Stimulated activated CD8-positive, alpha-beta memory T cell treated with anti-CD3 and anti-CD28 coated beads, Interleukin-7, amount 100 ng/mL, for 1 hour (primary cell): Measurements from ENCODE around the gene ERMN.

Source experiments
- DNase-seq, 2 donors: peaks; one replicate each; pipeline ENCODE4 v3.0.0-alpha.2; 2020; ENCODE audit warnings: low read depth in 2 of 2

Gene ERMN

GRCh38 chr2:157329524-157329923 lies 3.9 kb upstream of the ERMN start:
- DNase-seq: no peak

DNA sequence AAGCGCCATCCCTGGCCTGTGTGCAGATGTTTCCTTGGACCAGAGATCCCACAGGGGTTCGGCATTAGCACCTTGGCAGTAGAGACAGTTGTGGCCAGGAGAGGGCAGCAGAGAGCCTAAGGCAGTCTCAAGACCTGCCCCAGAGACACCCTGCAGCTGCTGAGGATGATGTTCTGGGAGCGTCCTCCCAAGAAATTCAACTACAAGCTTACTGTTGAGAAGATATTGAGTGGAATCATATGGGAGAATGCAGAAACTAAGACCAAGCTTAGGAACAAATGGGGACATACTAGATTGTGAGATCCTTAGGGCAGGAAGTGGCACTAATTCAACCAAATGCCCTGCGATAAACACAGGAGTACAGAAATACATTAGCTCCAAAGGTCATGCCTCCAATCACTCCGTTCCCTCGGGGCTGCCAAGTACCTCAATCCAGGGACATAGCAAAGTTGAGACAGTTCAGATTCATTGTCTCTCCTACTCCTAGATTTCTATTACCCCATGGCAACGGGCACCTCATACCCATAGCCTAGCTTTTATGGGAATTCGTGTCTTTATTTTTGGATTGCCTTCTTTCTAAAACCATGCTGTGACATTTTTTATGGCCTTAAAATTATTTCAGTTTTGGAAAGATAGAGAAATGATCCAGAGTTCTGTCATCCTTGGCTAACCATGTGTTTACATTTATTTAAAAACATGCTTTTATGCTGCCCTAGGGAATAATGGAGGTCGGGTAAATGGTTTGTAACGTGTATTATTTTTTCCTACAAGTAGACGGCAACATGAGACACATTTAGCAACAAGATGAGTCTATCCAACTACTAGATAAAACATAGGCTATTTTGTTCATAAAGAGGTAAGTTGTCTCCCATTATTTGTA lies 2.2 kb upstream of the ERMN start:
- DNase-seq: peak; percentile 71 to 89

GRCh38 chr2:157327200-157327599 lies 1.6 kb upstream of the ERMN start:
- DNase-seq: no peak

GRCh38 chr2:157326698-157327097 lies 1.1 kb upstream of the ERMN start:
- no peak for DNase-seq

DNA sequence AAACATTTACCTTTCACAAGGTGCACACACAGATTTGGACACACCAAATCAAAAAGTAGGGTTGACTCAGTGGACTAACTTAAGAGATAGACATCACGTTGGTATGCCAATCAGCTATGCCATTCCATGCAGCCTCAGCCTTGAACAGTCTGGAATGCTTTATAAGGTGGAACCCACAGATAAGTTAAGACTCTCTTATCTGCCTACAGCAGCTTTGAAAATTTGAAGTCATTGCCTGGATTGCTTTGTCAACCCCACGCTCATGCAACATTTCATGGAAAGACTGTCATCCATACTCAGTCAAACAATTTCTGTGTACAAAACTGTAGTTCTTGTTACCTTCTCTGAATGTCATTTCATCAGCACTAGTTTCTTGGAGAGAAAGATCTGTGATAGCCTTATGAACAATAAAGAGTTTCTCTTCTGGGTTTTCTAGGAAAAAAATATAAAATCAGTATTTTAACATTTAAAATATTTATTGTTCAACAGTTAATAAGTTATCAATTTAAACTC lies 1.2 kb downstream of the ERMN start:
- no peak for DNase-seq

DNA sequence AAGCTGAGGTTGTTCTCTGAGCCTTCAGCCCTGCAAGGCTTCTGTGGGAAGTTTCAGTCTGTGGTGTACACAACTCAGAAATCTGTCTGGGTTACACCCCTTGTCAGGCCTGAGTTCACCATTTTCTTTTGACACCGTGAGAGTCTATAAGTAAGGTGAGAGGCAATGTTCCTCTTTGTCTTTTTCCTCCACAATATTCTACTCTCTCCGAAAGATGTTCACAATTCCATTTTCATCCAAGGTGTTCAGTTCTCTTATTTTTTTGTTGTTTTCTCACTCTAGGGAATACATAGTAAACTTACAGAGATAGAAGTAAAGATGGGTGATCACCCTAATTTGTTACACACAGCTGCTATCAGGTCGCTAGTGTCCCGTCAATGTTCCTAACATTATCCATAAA lies 3.2 kb downstream of the ERMN start:
- no peak for DNase-seq

GRCh38 chr2:157321466-157321865 lies 4.2 kb downstream of the ERMN start:
- DNase-seq: no peak

DNA sequence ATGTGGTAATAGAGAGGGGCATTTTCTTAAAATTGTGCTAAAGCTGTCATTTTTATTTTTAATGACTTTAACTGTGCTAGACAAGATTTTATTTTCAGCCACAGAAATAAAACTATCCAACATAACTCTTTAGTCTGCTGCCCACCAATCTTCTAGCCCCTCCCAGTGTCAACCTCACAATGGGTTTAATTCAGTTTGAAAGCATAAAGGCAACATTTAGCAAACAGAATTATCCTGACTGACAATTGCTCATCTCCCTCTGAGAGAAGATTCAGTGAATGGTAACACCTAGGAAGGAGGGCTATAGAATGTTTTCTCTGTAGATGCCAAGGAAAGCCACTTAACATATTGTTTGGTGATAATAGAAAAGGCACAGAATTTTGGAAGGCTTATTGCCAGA lies 5.2 kb downstream of the ERMN start:
- DNase-seq: no peak

GRCh38 chr2:157319795-157320194 lies 5.8 kb downstream of the ERMN start:
- no peak for DNase-seq

DNA sequence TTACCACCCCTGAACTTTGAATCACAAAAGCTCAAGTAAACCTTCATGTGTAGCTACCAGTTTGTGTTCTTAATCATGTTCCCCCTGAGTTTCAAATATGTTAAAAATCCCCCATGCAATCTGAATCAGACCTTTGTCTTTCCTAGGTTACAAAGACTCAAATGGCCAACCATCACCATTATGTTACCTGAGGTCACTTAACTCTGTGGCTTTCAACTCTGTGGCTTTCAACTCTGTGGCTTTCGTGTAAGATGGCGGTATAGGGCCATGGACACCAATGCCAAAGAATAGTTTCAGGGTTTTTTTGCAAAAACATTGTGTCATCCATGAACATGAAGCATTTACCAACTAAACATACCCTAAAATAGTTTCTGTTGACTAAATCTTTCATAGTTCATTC lies 6.7 kb downstream of the ERMN start:
- no peak for DNase-seq

- no peak for DNase-seq
These were observed 9.7 kb downstream of the ERMN start for GRCh38 chr2:157315901-157316300.

DNA sequence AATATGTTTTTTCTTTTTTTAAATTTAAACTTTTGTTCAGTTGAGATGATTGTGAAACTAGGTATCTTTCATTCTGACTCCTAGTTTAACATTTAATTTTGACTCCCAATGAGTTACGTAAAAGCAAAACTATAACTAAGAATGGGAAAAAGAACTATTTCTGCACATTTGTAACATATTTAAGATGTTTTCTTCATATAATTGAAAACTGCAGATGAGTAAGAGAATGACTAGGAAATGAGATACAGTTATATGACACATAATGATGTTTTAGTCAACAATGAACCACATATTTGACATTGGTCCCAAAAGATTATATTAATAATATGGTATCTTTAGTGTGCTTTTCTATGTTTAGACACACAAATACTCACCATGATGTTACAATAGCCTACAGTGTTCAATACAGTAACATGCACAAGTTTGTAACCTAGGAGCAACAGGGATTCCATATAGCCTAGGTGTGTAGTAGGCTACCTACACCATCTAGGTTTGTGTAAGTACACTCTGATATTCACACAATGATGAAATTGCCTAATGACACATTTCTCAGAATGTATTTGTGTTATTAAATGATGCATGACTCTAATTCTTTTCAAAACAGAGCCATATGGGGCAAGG lies 12.6 kb downstream of the ERMN start:
- no peak for DNase-seq

DNA sequence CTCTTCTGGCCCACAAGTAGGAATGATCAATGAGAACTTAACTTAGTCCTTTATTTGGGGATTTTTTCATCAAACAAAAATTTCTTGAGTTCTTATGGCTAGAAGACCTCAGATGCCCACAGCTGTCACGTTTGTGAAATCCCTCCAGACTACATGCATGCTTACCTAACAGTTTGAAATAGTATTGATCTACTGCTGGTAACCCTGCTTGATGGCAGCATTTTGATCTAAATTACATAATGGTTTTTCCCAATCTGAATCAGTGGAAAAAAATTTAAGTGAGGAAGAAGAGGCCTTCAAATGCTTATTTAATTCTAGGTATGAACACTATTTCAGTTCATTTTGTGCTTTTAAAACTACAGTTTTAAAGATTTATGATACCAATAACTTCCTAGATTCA lies 13.9 kb downstream of the ERMN start:
- no peak for DNase-seq

GRCh38 chr2:157309878-157310277 lies 15.7 kb downstream of the ERMN start:
- DNase-seq: no peak

- no peak for DNase-seq
These were observed 18.6 kb downstream of the ERMN start for GRCh38 chr2:157307021-157307420.

DNA sequence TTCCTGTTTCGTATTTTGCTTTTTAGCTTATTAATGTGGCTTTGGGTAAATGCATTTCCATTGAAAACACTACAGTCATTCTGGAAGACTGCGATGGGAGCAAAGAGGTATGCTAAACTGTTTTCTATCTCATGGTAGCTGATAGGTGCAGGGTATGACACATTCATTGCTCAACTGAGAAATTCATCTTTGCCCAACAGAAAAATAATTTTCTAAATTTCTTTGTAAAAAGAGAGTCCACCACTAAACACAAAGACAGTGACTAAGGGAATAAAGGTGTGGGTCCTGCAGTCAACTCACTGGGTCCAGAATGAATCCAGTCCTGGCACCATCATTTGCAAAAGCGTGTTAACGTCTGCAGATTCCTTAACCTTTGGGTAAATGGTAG lies 19.9 kb downstream of the ERMN start:
- DNase-seq: no peak

DNA sequence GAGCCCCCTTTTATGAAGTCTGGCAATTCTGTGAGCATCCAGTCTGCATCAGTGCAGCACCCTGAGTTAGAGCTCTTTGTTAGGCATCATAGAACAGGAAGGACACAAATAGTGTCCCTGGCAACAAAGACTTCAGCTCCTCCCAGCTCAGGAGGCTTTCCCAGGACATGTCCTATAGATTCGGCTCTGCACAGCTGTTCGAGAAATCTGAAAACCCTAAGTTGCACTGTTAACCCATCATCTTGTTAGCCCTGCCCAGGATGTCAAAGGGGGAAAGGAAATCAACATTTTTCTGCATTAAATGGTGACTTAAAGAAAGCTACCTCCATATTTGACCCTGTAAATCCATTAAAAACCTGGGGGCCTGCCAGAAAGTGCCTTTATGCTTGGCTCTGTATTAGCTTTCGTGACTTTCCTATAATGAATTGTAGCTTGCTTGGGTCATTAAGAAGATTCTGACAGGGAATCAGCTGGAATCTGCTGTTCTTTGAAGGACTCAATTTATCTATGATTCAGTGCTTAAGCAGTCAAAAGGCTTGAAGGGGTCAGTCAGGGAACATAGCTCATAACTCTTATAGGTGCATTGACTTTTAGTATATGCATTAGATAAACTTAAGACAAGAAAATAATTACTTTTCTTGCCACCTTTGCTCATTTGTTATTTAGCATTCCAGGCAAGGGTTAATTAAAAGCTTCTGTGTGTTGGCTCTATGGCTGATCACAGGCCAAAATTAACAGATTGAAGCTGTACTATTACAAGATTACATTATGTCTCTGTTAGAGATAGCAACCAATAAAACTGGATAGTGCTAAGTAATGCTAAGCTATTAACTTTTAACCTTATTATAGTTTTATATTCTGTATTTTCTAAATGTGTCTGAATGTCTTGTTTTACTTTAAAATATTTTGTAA lies 20.6 kb downstream of the ERMN start:
- no peak for DNase-seq

DNA sequence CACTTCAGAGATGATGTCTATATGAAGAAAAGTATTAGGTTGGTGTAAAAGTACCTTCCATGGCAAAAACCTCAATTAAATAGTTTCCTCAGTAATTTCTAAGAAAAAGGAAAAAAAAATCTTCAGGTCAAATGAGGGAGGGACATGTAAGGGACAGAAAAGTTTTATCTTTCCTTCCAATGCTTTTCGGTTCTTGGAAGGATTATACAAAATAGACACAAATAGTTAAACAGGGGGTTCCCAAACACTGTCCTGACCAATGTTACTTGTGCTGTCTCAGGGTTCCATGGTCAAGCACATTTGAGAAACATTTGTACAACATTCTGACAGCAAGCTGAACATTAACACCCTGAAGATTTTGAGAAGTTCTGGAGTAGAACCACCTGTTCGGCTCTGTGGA lies 22.0 kb downstream of the ERMN start:
- no peak for DNase-seq

GRCh38 chr2:157302492-157303099 lies 23.0 kb downstream of the ERMN start:
- DNase-seq: no peak

GRCh38 chr2:157301307-157301706 lies 24.3 kb downstream of the ERMN start:
- no peak for DNase-seq

DNA sequence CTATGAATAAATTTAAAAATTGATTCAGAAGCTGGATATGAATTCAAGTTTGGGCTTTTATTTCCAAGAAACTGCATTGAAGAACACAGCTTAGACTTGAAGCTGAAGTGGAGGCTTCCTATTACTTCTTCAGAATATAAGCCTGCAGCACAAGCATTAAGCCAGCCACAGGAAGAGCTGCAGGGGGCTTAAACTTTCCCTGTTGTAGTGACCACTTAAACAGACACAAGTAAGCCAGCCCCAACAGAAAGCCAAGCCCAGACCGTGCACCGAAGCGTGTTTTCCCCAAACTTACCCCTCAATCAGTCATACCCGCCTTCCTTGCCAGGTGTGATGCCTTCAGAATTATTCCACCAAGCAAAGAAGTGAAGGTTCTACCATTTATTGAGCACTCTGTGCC lies 28.7 kb downstream of the ERMN start:
- no peak for DNase-seq

DNA sequence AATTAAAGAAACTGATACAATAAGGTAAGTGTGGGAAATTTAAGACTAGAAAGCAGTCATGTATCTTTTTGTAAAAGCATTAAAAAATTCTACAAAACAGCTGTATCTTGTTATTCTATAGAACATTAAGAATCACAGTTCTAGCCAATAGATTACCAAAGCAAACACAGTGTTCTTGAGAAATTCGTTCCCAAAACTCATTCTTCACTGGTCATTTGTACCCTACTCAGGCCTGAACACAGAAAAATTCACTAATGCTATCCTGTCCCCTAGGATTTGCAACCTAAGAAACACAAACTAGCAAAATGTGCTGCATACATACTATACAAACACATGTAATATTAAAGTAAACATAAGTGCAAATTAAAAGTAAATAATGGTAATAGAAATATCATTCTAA lies 29.1 kb downstream of the ERMN start:
- no peak for DNase-seq
